Measurements from ENCODE around the gene ATRAID.
"Not testable (repeated sequence)": the region's sequence is repeated elsewhere in the genome, so short reads cannot be mapped to it uniquely, and the experiment has no call there.

ATRAID gene, protein sequence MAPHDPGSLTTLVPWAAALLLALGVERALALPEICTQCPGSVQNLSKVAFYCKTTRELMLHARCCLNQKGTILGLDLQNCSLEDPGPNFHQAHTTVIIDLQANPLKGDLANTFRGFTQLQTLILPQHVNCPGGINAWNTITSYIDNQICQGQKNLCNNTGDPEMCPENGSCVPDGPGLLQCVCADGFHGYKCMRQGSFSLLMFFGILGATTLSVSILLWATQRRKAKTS

DNA sequence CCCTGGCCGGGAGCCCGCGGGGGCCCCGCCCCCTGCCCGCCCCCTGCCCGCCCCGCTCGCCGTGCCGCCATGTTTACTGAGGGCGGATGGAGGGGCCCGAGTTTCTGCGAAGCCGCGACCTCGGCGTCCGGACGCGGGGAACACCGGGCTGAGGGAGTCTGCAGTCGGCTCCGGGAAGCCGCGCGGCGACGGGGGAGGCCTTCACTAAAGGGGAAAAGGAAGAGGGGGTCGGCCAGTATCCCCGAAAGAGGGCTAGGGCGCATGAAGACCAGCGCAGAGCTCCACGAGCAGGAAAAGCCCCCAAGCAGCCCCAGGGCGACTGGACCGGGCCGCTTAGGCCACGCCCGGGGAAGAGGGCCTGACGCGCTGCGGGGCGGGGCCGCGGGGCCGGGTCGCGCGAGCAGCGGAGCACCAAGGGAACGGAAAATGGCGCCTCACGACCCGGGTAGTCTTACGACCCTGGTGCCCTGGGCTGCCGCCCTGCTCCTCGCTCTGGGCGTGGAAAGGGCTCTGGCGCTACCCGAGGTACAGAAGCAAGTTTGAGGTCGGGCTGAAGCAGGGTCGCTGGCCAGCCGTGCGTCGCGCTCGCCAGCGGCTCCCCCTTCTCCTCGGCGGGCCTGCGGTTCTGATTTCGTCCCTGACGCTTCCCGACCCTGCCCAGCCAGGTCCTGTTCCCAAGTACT, at the start of gene ATRAID, which contains the start of gene SLC5A6:
Gene ATRAID, plus strand, starts transcription at position 99 of the 683 bp plus-strand sequence. Its CDS starts 328 bp downstream, at position 427.
Gene SLC5A6, minus strand, starts transcription at position 326 of the 683 bp plus-strand sequence. CDS start 4,618 bp downstream, outside the sequence.
- peak; percentile 81 to 84 for DNase-seq

DNA sequence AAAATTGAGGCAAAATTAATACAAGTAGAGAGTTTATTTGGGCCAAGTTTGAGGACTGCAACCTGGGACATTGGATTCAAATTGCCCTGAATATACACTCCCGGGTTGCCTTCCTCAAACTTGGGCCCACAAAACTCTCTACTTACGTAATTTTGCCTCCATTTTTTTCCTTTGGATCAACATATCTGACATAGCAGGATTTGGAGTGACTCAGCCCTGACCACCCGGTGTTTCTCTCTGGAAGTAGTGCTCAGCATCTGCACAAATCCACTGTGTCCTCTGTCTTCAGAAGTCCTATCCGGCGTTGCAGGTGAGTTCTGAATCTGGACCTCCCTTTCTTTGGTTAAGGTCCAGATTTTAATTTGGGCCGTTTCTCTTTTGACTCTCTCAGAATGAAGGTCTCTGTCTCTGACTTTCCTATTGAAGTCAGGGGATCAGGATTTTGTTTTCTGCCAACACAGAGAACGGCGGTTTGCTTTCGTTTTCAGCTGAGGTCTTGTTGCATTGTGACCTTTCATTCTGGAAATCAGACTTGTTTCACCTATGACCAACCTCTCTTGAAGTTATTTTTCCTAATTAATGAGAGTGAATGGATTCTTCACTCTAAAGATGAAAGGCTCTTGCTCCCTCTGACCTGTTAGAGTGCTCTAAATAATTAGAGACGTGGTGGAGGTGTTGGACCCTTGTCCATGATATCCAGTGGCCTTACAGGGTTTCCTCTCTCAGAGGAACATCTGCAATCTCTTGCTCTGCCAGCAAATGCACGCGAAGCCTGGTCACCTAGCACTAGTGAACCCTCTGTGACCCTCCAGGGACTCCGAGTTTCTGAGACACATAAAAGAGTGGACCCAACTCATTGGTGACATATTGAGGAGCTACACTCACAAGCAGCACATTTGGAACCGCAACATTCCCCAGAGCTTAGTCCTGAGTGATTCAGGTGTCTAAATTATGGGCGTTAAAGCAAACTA, 49.4 kb upstream of the ATRAID start:
- DNase-seq: no peak

DNA sequence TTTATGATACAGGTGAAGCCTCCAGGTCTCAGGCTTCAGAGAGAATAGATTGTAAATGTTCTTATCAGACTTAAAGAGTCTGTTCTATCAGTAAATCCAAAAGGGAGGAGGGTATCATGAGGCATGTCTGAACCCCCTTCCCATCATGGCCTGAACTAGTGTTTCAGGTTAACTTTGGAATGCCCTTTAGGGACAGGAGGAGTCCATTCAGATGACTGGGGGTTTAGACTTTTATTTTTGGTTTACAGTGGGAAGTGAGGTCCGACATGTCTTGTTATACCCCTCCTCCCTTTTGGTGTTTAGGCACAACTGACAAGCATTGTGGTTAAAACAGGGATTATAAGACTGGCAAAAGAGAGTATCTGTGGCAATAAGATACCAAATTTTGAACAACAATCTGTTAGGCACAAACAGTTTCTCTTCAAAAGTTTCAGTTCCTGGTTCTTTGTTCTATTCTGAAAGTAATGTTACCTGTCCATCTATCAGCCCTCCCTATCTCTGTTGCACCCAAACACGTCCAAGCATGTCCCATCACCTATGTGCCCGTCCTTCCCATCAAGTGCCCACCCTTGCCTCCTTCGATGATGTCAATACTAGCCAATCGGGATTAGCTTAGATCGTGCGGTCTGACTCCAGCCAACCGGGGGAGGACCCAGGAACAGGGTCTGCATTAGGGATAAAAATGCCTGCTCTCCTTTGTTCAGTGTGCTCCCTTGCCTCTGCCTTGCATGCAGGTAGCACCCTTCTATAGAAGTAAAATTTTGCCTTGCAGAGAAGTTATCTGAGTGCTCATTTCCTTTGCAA, 46.7 kb upstream of the ATRAID start:
- DNase-seq: no peak

DNA sequence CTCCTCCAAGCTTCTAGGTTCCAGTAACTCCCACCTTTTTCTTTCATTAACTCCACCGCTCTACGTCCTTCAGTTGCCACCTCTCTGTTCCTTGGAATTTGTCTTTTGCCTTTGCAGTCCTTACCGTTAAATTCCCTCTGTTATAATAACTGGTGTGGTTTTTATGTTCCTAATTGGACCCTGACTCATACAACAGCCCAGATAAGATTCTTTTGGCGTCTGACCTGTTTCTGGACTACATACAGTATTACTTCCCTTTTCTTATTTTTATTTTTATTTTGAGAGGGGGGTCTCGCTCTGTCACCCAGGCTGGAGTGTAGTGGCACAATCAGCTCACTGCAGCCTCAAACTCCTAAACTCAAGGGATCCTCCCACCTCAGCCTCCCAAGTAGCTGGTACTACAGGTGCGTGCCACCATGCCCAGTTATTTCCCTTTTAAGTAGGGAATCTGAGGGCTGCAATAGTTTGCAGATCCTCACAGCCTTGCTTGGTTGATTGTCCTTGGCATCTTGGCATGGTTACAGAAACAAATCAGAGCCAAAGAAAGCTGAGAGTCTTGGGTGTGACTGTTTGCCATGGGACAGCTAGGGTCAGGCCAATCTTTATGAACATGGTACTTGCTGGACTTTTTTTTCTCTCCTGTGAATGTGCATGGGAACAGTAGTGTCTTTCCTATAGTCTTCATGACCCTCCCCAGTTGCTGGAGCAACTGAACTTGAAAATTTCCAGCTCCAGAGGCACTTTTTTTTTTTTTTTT, 41.1 kb upstream of the ATRAID start:
- DNase-seq: no peak

- no peak for DNase-seq
Observed at GRCh38 chr2:27171351-27171848, 40.4 kb upstream of the ATRAID start.

- no peak for DNase-seq
Observed at GRCh38 chr2:27174638-27175037, 37.2 kb upstream of the ATRAID start.

- DNase-seq: no peak
Observed at GRCh38 chr2:27175330-27175729, 36.5 kb upstream of the ATRAID start.

DNA sequence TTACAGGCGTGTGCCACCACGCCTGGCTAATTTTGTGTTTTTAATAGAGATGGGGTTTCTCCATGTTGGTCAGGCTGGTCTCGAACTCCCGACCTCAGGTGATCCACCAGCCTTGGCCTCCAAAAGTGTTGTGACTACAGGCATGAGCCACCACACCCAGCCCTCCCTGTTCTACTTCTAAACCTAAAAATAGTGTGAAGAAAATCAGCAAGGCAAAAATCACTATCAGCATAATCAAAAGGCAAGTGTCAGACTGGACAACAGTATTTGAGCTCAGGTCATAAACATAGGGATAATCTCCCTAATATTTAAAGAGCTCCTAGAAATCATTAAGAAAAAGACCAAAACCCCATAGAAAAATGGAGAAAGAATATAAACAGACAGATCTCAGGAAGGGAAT, 36.1 kb upstream of the ATRAID start:
- DNase-seq: not testable (repeated sequence)

DNA sequence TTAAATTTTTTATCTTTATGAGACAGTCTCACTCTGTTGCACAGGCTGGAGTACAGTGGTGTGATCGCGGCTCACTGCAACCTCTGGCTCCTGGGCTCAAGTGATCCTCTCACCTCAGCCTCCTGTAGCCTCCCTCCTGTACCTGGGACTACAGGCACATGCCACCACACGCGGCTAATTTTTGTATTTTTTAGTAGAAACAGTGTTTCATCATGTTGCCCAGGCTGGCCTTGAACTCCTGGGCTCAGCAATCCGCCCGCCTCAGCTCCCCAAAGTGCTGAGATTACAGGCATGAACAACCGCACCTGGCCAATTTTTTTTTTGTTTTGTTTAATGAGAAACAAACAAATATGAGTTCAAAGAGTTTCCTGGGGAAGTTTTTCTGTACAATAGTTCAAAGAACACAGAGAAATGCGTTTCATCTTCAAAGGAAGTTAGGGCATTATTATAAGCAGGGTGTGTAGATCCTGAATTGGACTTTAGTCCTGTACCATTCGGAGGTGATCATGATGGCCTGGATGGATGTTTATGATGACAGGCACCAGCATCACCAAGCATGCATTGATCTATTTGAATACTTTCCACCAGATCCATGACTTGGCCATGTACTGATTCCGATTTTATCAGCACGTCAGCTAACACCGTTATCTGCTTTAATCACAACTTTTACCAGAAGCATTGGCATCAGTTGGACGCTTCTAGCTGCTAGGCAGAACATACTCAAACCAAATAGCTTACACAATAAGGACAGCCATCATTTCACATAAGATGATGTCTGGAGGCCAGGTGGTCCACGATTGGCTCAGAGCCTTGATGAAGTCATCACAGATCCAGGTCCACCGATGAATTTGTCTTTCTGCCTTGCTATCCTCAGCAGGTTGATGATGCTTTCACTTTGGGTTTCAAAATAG, 34.1 kb upstream of the ATRAID start:
- DNase-seq: no peak

DNA sequence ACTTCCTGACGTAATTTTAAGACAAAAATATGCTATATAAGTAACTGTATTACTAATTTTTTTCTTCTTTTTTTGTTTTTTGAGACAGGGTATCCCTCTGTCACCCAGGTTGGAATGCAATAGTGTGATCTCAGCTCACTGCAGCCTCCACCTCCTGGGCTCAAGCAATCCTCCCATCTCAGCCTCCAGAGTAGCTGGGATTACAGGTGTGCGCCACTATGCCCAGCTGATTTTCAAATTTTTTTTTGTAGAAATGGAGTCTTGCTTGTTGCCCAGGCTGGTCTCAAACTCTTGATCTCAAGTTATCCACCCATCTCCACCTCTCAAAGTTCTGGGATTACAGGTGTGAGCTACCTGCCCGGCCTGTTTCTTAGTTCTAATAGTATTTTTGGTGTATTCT, 33.4 kb upstream of the ATRAID start:
- DNase-seq: no peak

- DNase-seq: no peak
Observed at GRCh38 chr2:27179344-27180000, 32.4 kb upstream of the ATRAID start.

DNA sequence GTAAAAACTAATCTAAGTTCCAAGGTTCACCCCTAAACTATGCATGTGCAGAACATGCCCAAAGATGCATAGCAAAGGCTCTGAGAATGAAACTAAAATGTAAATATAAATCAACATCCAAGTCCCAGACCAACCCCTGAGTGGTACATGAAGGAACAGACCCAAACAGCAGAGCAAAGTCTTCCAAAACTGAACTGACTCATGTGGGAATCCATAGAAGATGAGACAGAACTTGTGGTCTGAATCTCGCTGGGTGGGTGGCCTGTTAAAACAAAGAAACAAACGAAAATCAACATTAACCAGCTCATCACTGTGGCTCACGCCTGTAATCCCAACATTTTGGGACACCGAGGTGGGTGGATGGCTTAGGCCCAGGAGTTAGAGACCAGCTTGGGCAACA, 29.5 kb upstream of the ATRAID start:
- DNase-seq: no peak

DNA sequence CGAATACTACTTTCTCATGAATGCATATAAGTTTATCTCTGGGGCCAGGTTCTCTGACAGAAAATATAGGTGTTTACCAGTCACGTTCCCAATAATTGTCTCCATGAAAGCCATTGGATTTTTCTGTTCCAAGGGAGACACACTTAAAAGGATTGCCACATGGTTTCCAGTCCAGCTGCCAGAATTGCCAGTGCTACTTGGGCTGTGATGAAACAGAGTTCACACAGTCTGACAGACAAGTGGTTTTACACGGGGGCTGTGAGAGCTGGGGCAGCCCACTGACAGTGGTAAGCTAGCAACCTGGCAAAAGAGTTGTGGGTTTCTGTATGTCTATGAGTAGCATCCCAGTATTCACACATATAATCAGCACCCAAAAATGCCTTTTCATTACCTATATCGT, 27.7 kb upstream of the ATRAID start:
- DNase-seq: no peak

DNA sequence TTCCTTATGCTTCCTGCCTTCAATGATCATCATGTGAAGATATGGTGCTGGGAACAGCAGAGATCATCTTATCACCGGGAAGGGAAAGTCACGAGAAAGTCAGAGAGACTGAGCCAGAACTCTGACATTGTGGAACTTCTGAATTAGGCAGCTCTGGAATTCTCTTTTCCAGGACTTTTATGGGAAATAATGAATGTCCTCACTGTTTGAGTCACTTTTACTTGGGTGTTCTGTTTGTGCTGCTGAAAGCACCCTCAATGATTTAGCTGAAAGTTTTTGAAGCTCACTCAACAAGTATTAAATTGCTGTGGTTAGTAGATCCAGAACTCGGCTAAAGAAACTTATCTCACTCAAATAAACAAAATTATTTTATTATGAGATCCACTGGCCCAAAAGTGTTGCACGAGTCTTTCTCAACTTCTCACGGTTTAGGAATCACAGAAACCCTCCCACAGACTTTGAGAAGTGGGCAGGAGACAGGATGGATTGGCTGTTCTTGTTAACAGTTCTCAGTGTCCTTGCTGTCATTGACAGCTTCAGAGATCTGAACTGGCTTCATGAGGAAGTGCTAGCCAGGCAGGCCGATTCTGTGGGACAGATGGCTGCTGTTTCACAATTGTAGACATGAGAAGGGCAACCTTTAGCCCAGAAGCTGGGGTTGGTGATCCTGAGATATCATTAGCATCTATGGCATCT, 26.4 kb upstream of the ATRAID start:
- no peak for DNase-seq

DNA sequence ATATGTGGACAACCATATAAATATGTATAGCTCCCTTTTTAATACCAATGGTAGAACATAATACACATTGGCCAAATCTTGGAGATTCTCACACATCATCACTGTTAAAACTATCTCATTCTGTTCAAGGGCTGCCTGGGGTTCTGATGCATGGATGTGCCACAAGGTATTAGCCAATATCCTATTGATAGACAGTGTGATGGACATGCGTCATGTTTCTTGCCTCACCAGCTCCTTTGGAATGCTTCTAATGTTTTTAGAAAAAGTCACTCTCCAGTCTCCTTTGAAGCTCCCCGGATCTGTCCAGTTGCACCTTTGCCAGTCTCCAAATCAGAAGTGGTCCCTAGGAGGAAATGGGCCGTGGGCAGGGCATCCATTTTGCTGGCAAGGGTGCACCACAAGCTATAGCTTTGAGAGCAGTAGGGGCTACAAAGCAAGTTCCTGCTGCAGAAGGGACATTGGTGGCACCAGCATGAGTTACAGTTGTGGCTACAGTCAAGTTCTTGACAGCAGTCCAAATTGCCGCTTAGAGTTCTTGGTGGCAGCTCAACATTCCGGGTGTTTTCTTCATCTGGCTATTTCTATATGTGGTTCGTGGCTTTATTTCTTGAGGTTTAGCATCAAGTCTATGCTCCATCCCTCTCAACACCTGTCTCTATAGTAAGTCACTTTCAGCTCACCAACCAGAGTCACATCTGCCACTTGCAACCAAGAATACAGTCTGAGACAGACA, 25.1 kb upstream of the ATRAID start:
- no peak for DNase-seq

- DNase-seq: no peak
Observed at GRCh38 chr2:27189989-27190388, 21.9 kb upstream of the ATRAID start.

DNA sequence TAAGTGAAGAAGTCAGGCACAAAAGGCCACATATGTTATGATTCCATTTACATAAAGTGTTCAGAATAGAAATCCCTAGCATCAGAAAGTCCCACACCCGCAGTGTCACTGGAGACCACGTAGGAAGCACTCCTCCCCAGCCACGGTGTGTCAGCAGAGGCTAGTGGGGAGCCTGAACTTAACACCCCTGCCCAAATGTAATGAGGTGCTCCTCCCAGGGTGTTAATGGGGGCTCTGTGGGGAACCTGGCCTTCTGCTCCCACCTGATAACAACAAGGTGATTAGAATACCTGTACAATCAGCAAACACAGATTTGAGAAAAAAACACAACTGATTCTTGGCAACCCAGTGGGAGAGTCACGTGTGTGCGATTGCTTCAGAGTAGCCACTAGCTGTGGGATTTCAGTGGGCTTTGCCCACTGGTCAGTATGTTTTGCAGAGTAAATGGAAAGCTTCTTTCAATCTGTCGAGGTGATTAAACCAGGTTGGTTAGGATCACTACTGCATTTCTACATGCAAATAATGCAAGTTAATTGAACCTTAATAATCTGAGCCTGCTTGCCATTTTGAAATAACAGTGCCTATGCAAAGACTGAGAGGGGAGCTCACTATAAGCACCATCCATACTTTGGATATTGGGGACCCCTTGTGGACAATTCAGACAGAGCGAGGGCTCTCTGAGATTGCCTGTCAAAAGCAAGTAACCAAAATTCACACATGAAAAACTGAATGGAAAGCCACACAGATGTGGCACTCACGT, 20.6 kb upstream of the ATRAID start:
- peak; percentile 25 to 33 for DNase-seq

Data from activated CD4-positive, alpha-beta T cell treated with anti-CD3 and anti-CD28 coated beads, Interleukin-2, amount 50 U/mL, for 4 hours (primary cell).